ENCODE results near the gene CAMKMT.

GRCh38 chr2:44741507-44741906 lies 379.8 kb downstream of the CAMKMT start:
- no peak for TF ChIP-seq POLR2A (IDR thresholded peaks at IDR 0.05)
- no peak for TF ChIP-seq CTCF (IDR thresholded peaks at IDR 0.05)
